ENCODE data around the gene TTC39A. TPM values are rescaled to one million over a fixed set of nuclear protein-coding genes. Genes with fewer than 3 reads are reported as not detected.
A peak's percentile ranks its signal among the peaks of the same experiment; 100 is the strongest.

Gene TTC39A
- polyA plus RNA-seq, 3 donors = 6.4 to 8.0 (median 7.7) TPM

DNA sequence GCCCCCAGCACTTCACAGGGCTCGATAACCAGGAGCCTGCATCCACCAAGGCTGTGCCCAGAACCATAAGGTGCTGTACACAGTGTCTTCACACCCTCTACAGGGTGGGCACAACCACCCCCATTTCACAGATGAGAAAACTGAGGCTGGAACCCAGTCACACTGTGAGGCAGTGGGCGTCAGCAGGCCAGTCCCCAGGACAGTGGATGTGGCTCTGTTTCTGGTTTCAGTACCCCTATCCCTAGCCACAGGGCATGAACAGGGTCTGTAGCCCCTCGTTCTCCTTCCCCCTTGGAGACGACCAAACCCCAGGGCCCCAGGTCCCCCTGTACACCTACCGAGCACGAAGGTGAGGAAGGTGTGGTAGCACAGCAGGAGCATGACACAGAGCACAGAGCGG lies 27.6 kb downstream of the TTC39A start:
- DNase-seq (ENCODE audit: extremely low read depth in 1 of 11, low read depth in 9 of 11, low spot score in 4 of 11) = no peak

DNA sequence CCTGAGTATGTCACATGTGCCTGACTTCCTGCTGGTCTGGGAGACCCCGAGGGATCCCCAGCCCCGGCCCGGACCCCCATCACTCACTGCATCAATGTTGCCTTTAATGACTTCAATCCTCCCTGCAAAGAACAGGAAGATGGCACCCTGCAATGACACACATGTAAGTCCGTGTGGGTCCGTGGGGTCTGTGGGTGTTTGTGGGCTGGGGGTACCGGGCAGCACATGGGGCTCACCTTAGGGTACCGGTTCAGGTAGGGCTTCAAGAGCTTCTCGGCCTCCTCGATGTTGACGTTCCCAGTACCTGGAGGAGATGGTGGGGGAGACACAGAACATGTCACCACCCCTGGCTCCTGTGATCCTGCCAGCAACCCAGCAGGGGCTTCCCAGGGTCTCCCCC lies 28.1 kb downstream of the TTC39A start:
- no peak for DNase-seq (ENCODE audit: extremely low read depth in 1 of 11, low read depth in 9 of 11, low spot score in 4 of 11)

DNA sequence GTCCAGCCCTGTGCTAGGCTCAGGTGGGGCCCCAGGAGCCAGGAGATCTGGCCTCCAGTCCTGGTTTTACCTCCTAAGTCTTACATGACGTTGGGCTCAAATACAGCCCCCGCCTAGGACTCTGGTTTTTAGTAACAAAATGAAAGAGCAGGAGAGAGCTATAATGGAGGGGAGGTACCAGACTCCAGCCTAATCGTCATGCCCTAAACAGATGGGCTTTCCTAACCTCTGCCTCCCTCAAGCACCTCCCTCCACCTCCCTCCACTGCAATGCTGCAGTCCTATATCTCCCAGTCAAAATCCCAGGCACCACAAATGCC lies 28.6 kb downstream of the TTC39A start:
- DNase-seq (ENCODE audit: extremely low read depth in 1 of 11, low read depth in 9 of 11, low spot score in 4 of 11) = no peak

DNA sequence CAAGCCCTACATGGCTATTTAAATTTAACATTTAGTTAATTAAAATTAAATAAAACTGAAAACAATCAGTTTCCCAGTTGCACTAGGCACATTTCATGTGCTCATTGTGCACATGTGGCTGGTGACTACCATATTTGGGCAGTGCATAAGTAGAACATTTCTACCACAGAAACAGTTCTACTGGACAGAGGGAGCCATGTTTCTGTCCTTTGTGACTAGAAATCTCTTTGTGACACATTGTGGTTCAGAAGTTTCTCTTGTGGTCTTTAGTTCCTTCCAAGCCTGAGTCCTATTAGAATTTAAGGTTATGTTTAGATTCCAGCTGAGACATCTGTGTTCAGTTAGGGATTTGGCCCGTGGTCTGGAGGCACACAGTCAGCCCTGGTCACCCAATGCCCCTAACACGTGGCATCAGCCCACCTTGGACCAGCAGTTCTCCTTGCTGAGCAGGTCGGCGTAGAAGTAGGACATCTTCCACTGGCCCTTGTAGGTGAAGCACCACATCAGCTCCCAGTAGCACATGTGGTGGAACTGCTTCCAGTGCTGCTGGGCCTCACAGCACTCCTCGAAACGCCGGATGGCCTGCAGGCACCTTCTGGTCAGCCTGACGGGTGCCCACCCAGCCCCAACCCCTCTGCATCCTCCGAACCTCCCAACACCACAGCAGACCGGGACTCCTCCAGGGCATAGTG lies 29.1 kb downstream of the TTC39A start:
- DNase-seq (ENCODE audit: extremely low read depth in 1 of 11, low read depth in 9 of 11, low spot score in 4 of 11) = no peak

DNA sequence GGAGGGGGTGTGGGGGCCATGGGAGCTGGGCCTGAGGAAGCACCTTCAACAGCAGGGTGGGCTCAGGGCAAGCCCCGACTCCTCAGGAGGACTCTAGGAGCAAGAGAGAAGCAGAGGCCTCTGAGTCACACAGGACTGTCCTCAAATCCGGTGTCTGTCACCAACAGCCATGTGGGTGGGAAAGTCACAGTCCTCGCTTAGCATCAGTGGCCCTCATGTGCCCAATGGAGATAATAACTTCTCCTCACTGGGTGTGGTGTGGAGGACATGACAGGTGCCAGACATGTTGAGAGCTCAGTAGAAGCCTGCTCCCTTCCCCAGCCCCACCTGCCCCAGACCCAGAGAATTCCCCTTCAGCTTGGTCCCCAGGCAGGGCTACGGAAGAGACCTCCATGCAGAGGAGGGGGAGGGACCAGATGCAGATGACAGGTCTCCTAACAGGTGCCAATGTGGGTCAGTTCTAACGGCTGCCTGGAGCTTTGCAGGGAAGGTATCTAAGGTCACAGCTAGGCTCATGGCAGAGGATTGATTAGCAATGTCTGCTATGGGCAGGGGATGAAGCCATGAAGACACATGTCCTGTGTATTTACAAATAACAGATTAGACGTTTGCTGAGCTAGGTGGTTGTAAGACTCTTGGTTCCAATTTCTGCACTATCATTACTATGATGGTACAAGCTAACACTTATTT lies 30.2 kb downstream of the TTC39A start:
- no peak for DNase-seq (ENCODE audit: extremely low read depth in 1 of 11, low read depth in 9 of 11, low spot score in 4 of 11)

DNA sequence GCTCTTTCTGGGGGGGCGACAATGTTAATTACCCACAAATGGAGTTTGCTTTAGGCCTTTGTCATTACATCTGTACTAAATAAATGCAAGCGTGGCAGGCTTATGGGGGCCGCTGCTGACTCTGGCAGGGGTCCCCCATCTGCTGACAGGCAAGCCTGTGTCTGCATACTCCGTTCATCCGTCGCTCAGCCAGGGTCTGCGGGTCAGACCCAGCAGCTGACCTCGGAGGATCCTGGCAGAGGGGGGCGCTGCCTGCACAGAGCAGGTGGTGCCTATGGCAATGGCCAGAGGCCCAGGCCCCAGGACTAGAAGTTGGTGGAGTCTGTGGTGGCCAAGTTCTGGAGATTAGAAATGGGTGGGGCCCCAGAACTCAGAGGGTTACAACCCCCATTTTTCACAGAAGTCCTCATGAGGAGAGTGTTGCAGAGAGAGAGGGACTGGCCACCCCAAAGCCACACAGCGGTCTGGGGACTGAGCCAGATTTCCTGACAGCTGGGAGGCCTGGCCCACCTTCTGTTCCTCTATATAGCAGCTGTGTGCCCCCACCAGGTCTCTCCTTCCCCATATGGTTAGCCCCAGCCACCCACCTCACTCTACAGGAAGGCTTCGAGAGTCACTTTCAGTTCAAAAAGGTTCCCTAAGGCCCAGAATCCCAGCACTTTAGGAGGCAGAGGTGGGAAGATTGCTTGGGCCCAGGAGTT lies 31.0 kb downstream of the TTC39A start:
- no peak for DNase-seq (ENCODE audit: extremely low read depth in 1 of 11, low read depth in 9 of 11, low spot score in 4 of 11)

DNA sequence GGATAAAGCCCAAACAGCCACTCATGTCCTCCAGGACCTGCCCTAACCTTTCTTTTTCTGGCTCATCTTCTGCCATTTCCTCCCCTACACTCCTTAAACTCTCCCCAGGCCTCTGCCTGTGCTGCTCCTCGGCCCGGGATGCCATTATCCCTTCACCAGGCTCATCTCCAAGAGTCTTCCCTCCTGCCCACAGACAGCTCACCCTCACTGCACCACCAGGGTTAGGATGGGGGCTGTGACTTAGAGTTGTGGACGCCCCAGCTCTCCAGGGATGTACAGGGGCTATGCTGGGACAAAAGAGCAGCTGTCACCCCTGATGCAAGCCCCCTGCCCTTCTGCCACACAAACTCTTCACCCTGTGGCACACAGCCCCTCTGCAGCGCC lies 32.0 kb downstream of the TTC39A start:
- DNase-seq (ENCODE audit: extremely low read depth in 1 of 11, low read depth in 9 of 11, low spot score in 4 of 11) = no peak

DNA sequence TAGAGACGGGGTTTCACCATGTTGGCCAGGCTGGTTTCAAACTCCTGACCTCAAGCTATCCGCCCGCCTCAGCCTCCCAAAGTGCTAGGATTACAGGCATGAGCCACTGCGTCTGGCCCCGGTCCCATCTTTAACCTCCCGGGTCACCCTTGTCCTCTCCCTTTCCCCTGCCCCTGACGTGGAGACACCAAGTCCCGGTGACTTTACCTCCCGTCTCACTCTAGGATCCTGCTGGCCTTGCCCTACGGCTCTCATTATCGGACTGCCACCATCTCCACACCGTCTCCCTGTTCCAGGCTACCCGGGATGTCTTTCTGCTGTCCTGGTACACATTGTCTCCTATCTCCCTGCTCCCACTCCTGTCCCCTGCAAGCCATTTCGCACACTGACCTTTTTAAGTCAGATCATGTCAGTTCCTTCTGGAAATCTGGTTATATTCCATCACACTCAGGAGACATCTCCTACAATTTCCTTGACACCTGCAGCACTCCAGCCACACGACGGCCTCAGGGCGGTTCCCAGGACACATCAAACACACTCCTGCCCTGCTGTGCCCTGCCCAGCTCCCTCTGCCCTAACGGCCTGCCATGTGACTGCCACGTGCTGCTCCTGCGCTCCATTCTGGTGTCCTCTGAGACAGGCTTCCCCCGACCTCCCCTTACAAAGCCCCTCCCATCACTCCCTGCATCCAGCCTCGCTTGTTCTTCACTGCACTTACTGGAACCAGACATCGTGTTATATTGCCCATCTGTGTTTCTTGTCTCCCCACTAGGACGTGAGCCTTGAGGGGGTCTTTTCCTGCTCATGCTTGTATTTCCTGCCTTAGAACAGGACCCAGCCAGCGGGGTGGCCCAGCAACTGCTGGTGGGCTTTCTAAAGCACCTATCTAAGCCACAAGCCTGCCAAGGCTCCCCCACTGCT lies 32.7 kb downstream of the TTC39A start:
- DNase-seq (ENCODE audit: extremely low read depth in 1 of 11, low read depth in 9 of 11, low spot score in 4 of 11) = no peak

DNA sequence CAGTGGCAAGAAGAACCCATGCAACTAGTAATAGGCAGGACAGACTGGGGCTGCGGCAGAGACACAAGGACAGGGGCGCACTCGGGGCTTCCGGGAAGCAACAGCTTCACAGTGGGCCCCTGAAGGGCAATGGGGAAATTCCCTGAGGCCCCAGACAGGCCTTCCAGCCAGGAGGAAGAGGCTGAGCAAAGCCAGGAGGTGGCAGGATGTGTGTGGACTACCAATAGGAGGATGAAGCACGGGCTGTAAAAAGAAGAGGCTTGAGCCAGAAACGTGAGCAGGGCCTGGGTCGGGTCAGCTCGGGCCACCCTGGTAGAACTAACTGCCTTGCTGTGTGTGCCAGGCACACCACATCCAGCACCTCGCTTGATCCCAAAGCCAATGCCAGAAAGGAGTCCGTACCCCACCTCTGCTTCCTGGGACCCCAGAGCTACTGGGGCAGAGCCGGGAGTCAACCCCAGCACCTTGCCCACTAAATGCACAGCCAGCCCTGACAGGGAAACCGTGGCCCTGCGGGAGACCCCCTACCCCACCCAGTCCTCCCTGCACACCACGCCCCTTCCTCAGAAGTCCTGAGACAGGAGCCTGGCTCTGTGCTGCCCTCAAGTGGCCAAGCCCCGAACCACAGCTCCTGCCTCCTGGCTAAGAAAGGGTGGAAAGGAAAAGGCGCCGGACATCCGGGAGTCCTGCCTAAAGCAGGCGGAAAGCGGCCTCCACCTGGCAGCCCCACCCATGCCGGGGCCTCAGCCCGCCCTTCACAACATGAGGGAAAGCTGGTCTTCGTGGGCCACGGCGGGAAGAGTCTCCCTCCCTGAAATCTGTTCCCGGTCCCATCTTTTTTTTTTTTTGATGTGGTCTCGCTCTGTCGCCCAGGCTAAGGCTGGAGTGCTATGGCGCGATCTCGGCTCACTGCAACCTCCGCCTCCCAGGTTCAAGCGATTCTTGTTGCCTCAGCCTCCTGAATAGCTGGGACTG lies 33.7 kb downstream of the TTC39A start:
- DNase-seq (ENCODE audit: extremely low read depth in 1 of 11, low read depth in 9 of 11, low spot score in 4 of 11) = peak; percentile 70 to 86 (median 78)

DNA sequence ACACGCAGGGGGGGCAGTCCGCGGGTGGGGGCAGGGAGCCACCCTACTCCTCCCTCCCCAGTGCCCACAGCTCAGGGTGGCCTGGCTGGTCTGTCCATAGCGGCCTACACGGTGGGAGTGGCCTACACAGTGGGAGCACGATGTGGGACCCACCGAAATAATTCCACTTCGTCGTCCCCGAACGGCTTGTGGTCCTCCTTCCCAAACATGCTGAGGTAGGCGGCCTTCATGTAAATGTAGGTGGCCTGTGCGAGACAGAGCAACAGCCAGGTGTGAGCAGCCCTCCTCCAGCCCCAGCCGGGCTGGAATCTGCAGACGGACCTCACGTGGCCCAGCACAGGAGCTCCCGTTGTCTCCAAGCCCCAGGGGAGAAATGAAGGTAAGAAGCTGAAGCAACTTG lies 34.4 kb downstream of the TTC39A start:
- DNase-seq (ENCODE audit: extremely low read depth in 1 of 11, low read depth in 9 of 11, low spot score in 4 of 11) = no peak

DNA sequence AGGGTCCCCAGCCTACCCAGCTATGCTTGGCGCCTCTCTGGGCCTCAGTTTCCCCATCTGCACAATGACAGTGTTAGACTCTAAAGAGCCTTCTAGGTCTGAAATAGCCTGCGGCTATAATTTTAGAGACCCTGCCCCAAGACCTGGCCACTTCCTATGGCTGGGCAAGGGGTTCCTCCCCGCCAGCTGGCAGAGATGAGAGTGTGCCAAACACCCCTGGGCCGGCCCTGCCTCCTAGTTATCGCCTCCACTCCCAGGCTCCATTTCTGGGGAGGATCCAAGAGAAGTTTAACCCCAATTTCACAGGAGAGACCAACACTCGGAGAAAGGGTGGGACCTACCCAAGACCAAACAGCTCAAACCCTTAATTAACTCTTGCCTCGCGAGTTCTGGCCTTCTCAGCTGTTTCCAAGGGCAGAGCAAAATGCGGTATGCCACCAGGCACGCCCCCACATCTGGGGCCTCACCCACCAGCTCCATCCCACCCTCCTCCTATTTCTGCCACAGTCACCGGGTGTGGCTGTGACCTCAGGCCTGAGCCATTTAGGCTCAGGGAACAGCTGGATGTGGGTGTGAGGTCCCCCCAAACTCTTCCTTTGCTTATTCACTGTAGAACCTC lies 35.7 kb downstream of the TTC39A start:
- no peak for DNase-seq (ENCODE audit: extremely low read depth in 1 of 11, low read depth in 9 of 11, low spot score in 4 of 11)

DNA sequence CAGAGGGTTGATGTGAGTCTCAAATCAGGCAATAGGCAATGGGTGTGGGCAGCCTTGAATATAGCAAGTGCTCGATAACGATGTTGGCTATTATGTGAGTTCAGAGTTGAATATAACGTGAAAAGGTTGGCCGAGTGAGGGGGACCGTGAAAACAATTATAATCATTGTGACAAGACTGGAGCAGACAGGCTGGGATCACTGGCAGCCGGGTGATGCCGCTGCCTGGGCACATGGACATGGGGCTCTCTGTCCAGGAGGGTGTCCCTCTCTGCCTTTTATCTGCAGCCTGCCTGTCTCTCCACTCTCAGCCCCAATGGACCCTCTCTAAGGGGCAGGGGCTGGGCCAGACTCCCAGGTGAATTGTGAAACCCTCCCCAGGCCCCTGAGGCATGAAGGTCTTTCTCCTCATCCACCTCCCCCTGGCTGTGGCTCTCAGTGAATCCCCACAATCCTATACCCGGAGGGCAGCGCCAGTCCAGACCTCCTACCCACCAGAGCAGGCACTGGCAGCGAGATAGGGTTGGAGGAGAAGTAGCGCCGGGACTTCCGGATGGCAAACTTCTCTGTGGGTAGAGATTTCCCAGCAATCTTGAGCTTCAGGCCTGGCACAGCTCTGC lies 36.4 kb downstream of the TTC39A start:
- no peak for DNase-seq (ENCODE audit: extremely low read depth in 1 of 11, low read depth in 9 of 11, low spot score in 4 of 11)

DNA sequence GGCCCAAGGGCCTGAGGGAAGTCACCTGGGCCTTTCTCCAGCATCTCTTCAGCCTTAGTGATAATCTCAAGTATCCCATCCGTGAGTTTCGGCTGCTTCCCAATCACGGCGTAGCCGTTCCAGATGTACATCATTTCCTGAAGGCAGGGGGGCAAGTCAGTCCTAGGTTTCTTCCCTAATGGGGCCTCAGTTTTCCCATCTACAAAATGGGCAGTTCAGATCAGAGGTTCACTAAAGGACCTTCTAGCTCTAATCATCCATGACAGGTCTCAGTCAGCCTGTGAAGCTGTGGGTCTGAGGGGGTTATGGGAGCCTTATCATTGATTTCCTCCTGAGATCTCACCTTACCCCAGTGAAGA lies 39.9 kb downstream of the TTC39A start:
- no peak for DNase-seq (ENCODE audit: extremely low read depth in 1 of 11, low read depth in 9 of 11, low spot score in 4 of 11)

DNA sequence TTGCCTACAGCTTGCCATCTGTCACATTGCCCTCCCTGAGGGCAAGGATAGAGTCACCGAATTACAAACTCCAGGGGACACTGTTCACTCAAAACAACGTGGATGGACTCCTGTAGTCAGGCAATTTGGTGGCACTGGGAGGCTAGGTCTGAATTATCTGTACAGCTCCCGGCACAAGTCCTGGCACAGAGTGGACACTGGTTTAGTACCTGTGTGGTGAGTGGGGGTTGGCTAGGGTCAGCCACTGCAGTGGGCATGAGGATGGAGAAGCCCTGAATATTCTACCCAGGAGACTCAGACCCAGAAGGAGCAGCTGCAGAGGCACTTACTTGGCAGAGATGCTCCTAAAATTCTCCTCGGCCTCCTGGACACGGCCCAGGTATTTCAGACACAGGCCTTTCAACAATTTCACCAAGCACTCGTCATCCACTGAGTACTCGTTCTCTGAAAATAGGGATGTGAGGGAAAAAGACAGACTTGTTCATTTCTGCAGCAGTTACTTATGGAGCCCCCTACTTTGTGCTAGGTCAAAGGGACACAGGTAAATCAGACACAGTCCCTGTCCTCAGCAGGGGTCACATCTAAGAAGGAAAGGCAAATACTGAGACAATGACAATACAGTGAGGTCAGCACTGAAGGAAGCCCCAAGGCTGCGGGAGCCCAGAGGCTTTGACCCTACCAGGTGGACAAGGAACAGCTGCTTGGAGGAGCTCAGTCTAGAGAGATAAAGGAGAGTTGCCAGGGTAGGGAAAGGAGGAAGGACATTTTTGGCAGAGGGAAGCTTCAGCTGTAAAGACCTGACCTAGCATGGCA lies 40.5 kb downstream of the TTC39A start:
- DNase-seq (ENCODE audit: extremely low read depth in 1 of 11, low read depth in 9 of 11, low spot score in 4 of 11) = no peak

DNA sequence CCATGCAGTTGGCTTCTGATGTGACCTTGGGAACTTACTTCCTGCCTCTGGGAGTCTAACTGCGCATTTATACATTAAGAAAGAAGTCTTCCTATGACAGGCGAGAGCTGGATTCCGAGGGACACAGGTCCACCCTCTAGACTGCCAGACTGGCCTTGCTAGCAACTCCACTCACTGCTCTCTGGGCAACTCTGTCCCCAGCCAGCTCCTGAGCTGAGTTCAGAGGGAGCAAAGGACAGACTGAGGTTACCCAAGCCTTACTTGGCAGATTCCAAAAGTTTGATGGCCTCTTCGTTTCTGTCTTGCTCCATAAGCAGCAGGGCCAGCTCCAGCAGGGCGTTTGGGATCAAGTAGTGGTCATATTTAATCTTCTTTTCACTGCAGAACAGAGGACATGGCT lies 41.8 kb downstream of the TTC39A start:
- no peak for DNase-seq (ENCODE audit: extremely low read depth in 1 of 11, low read depth in 9 of 11, low spot score in 4 of 11)

DNA sequence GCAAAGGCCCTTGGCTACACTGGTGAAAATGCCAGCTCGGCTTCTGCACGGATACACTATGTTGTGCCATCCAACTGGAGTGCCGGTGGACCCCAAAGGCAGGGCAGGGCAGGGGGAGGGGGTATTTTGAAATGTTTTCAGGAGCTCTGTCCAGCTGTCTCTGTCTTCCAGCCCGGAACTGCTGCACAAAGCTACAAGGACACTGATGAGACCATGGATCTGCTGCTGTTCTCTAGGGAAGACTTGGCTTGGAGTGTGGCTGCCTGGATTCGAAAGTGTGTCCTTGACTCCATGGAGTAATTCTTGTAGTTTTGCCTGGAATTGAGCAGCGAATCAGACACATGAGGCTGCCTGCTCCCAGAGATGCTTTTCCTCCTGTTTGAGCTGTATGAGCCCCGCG lies 42.4 kb downstream of the TTC39A start:
- DNase-seq (ENCODE audit: extremely low read depth in 1 of 11, low read depth in 9 of 11, low spot score in 4 of 11) = no peak

DNA sequence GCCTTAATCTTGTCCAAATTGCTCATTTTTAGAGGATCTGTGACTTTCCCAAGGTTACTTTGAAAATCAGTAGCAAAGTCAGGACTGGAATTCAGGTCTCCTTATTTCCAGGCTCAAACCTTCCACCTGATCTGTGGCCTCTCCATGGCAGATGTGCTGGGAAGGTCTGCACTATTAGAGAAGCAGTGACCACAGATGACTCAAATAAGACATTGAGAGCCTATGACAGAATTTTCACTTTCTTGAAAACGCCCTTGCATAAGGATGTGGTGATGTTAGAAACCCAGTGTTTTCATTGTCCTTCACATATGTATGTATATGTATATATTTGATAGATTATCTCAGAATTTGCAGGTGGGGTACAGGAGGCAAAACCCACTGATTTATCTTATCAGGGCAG lies 45.3 kb downstream of the TTC39A start:
- DNase-seq (ENCODE audit: extremely low read depth in 1 of 11, low read depth in 9 of 11, low spot score in 4 of 11) = no peak
